Measurements from ENCODE around the gene FAIM2.

FAIM2 gene

DNA sequence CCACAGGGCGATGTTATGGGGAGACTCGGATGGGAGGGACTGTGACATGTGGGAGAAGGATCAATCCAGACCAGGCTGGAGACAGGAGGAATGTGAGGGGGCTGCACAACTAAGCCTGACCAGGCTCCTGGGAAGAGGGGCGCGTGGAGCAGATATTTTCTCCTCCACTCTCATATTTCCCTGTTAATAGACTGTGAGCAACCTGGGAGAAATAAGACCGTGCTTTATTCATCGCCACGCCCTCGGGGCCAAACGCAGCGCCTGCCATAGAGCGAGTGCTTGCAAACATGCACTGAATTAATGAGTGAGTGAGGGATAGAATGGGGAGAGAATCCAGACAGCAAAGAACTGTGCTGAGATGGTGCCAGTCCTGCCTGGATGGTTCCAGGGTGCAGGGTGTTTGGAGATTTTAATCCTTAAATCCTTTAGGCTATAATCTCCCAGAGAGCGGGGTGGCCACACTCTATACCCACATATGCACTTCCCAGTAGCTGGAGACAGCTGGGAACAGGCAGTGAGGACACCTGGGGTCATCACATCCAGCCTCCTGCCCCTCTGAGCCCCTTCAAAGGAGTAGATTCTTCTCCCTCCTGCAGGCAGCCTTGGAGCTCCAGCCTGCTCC, 13.6 kb upstream of the FAIM2 start:
- no peak for DNase-seq

DNA sequence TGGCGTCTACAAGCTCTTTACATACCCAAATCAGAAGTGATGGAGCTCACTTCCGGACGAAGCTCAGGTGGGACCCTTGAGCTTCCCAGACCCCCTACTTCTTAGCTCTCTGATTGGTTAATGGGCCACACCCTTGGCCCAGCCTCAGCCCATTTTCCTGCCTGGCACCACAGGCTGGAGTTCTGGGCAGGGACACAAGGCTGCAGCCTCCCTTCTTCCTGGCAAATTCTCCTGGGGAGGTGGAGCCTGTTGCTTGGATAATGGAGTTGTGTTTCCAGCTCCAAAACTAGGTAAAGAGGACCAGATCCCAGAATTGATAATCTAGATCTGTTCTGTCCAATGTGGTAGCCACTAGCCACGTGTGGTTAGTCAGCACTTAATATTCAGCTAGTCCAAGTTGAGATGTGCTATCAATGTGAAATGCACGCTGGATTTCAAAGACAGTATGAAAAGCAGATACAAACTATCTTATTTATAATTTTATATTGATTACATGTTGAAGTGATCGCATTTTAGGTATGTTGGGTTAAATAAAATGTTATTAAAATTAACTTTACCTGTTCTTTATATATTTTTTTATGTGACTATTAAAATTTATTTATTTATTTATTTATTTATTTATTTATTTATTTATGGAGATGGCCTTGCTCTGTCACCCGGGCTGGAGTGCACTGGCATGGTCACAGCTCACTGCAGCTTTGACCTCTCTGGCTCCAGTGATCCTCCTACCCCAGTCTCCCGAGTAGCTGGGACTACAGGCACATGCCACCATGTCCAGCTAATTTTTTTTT, 12.6 kb upstream of the FAIM2 start:
- no peak for DNase-seq

DNA sequence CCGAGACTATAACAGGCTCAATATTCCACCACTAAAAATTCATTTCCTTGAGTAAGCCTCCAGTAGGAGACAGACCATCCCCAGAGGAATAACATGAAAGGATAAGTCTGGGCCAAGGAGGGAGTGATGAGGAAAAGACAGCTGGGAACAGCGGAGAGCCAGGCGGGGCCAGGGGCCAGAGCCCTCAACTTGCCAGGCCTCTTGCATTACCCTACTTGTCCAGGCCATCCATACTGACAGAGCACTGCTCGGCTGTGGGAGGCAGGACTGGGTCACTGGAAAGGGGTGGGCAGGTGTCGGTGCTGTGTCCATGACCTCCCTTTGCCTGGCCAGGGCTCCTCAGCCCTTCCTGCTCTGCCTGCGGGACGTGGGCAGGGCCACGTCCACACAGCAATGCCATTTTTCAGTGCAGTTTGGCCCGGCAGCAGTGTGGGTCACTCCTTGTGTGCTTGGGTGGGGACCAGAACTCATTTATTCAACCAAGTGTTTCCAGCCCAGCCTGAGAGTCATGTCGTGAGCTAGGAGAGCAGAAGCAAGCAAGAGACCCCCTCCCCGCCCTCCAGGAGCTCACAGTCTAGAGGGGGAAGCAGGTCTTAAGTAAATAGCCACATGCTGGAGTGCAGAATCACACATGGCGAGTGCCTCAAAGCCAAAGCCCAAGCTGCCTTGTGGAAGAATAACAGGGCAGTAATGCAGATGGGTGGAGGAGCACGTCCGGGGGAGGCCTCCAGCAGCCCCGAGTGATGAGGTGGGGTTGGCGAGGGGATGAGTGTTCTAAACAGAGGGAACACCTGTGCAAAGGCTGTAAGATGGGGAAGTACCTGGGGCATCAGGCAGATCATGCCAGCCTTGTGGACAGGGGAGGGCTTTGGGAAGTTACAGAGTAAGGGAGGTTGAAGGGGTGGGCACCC, 8.9 kb upstream of the FAIM2 start:
- DNase-seq: no peak

DNA sequence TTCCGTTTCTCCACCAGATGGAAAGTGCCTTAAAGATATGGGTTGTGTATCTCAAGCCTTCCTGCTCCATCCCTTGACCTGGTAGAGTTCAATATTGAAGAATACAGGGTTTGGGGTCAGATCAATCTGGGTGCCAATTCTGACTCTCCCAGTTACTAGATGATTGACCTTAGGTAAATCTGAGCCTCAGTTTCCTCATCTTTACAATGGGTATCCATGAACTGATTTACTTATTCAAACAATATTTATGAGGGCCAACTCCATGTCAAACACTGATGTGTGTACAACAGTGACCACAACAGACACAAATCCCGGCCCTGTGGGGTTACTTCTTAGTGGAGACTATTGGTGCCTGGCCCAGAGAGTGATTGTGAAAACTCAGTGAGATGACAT, 7.5 kb upstream of the FAIM2 start:
- DNase-seq: no peak

GRCh38 chr12:49910331-49911212, 6.9 kb upstream of the FAIM2 start:
- no peak for DNase-seq

DNA sequence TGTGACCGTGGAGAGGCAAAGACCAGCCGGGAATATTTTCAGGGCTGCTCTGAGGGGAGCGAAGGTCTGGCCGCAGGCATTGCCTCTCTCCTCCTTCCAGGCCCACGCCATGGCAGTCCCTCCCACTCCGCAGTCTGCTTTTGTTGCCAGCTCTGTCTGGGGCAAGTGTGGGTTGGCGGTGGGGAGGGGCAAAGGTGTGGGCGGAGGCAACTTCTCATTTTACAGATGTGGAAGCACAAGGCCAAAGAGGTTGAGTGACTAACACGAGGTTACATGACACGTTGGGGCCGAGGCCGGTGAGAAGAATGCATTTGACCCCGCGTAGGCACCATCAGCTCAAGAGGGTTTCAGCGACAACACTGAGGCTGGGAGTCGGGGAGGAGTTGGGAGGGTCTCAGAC, 6.1 kb upstream of the FAIM2 start:
- no peak for DNase-seq

GRCh38 chr12:49909356-49909755, 5.7 kb upstream of the FAIM2 start:
- DNase-seq: no peak

DNA sequence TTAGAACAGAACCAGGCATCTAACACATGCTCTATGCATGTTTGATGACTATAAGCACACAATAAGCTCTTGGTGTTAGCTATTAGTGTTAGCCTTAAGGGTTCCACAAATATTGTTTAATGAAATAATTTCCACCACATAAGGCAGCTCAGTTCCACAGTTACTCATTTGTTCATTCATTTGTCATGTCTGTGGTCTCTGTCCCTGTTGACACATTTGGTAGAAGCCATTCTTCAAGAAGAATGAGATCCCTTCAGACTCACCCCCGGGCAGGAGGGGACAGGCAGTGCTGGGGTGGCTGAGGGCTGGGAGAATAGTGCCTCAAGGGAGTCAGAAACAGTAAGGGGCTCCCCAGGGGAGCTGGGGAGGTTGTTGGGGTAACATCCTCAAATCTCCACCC, 3.7 kb upstream of the FAIM2 start:
- DNase-seq: no peak

DNA sequence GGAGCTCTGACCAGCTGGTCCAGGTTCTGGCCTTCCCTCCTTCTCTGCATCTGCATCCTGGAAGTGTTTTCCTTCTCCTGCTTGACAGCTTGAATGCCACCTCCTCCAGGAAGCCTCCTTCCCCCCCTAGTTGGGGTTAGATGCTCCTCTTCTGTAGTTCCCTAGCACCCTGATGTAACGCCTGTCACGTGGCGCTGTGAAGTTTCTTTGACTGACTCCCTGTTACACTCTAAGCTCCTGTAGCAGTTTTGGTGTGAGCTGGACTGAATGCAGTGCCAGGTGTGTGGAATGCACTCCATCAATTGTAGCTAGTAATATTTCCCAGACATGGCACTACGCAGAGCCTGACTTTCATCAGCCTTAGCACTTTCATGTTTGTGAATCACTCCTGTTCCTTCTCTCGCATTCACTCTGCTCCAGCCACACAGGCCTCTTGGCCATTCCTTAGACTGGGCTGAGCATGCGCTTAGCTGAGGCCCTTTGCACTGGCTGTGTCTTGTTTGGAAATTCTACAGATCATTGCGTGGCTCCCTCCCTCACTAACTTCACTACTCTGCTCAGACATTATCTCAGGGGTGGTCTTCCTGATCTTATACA, 2.1 kb upstream of the FAIM2 start:
- DNase-seq: no peak

- DNase-seq: no peak
Observed at GRCh38 chr12:49904601-49905000, 901 bp upstream of the FAIM2 start.

DNA sequence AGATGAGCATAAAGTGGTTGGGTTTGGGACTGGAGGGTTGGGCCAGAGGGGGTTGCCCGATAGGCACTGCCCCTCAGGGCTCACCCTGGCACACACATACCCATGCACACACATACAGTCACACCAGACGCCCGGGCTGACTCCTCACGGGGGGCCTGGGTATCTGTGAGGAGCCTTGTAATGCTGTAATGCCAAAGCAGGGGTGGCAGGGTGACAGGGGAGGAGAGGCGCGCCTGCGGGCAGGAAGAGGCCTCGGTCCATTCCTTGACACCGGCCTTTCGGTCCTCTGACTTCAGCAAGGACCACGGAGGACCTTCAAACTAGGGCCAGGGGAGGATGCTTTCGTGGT, 375 bp downstream of the FAIM2 start:
- no peak for DNase-seq

GRCh38 chr12:49902399-49903350, 1.0 kb downstream of the FAIM2 start:
- no peak for DNase-seq

DNA sequence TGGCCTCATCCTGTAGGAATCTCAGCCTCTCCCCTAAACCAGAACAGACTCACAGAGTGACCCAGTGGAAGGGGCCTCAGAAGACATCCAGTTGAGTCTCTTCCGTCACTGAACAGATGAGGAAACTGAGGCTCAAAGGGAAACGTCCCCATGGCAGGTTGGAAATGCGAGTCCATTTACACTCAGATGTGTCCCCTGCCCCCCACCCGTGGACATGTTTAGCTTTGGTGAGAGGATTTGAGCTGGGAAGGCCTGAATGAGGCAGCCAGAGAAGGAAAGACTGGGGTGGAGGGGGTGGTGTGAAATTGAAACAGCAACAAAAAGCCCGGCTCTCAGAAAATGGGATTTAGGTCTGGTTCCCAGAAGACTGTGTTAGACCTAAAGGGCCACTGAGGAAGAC, 1.7 kb downstream of the FAIM2 start:
- no peak for DNase-seq

GRCh38 chr12:49901026-49901425, 2.7 kb downstream of the FAIM2 start:
- no peak for DNase-seq

- DNase-seq: no peak
Observed at GRCh38 chr12:49900371-49900770, 3.3 kb downstream of the FAIM2 start.

GRCh38 chr12:49899921-49900320, 3.8 kb downstream of the FAIM2 start:
- DNase-seq: no peak

GRCh38 chr12:49899286-49899843, 4.3 kb downstream of the FAIM2 start:
- DNase-seq: no peak

DNA sequence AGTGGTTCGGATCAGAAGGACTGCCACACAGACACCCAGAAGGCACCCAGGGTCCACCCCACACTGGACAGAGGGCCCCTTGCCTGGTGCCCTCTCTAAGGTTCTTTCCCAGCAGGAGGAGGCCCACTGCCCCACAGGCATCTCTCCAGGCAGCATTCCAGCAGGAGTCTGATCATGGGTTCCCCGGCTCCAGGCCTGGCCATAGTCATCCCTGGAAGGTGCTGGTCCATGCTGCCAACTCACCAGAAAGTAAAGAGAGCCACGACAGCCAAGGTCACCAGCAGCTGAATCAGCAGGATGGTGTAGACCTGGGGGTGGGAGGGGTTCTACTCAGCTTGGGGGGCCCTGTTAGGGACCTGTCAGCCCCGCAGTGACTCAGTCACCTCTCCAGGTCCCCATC, 6.4 kb downstream of the FAIM2 start:
- no peak for DNase-seq

GRCh38 chr12:49895773-49896172, 7.9 kb downstream of the FAIM2 start:
- no peak for DNase-seq

GRCh38 chr12:49894751-49895148, 8.9 kb downstream of the FAIM2 start:
- DNase-seq: no peak

All from DMS 273 treated with DMSO at 0.1 percent for 48 hours (cell line).